Body of pancreas (tissue), 4 donors: ENCODE measurements around the gene HAO1.

Experiments used
- POLR2A ChIP-seq, 3 donors: fragments of 450-650 bp; IDR thresholded peaks; one replicate each; pipeline ENCODE4 v1.6.1; 2016; ENCODE audit warnings: antibody characterized with exemption in 3 of 3, mild to moderate bottlenecking in 2 of 3
- TF ChIP-seq, protein P1 (sequence below), 7 experiments: fragments of 450-650 bp in 4 of 7; fragments of 200-600 bp in 3 of 7; sonication (generic) in 3 of 7; IDR thresholded peaks; one replicate each; pipeline ENCODE4 v1.5.1; 2016 to 2019; ENCODE audit warnings: antibody characterized with exemption in 7 of 7

DNA sequence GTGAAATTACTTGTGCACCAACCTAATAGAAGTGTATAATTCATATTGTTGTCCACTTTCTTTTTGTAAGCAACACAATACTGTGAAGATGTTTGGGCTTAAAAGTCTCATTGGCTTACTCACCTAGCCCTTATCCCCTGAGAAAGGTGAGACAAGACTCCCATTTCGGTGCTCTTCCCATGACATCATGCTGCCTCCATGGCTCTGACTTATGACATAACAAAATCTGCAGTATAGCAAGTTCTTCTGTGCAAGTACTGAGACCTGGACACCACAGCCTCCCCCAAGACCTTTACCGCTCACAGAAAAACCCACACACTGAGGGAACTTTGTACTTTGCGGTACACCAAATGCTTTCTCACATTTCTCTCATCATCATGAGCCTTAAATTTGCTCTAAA is 50.5 kb downstream of the HAO1 start:
- TF ChIP-seq, protein P1, sequence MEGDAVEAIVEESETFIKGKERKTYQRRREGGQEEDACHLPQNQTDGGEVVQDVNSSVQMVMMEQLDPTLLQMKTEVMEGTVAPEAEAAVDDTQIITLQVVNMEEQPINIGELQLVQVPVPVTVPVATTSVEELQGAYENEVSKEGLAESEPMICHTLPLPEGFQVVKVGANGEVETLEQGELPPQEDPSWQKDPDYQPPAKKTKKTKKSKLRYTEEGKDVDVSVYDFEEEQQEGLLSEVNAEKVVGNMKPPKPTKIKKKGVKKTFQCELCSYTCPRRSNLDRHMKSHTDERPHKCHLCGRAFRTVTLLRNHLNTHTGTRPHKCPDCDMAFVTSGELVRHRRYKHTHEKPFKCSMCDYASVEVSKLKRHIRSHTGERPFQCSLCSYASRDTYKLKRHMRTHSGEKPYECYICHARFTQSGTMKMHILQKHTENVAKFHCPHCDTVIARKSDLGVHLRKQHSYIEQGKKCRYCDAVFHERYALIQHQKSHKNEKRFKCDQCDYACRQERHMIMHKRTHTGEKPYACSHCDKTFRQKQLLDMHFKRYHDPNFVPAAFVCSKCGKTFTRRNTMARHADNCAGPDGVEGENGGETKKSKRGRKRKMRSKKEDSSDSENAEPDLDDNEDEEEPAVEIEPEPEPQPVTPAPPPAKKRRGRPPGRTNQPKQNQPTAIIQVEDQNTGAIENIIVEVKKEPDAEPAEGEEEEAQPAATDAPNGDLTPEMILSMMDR (IDR thresholded peaks at IDR 0.05) = no peak
- TF ChIP-seq POLR2A (IDR thresholded peaks at IDR 0.05) = no peak
